MM.1S (cell line): ENCODE results near the gene DUSP8.

Experiments
- DNase-seq: peaks from one replicate; pipeline ENCODE4 v3.0.0-alpha.2; 2015
- H2AFZ ChIP-seq: fragments of 300-600 bp; sonication (generic); 2 replicates; pipeline ENCODE4 v1.6.0; 2016; ENCODE audit warnings: antibody characterized with exemption, low read length
- H3F3A ChIP-seq: fragments of 300-600 bp; sonication (generic); 2 replicates; pipeline ENCODE4 v1.6.1; 2016; ENCODE audit warnings: mild to moderate bottlenecking, antibody characterized with exemption, low read length, moderate library complexity, mixed read lengths; ENCODE audit not compliant: insufficient read depth
- H3K27ac ChIP-seq: fragments of 300-600 bp; sonication (generic); 2 replicates; pipeline ENCODE4 v1.5.1; 2016; ENCODE audit warnings: mild to moderate bottlenecking, low read length
- H3K27me3 ChIP-seq: fragments of 300-600 bp; sonication (generic); replicated peaks from 2 replicates; pipeline ENCODE4 v1.6.0; 2016; ENCODE audit warnings: low read length; ENCODE audit not compliant: insufficient read depth
- H3K36me3 ChIP-seq: fragments of 300-600 bp; sonication (generic); replicated peaks from 2 replicates; pipeline ENCODE4 v1.6.1; 2016; ENCODE audit warnings: mild to moderate bottlenecking, low read length, mixed read lengths; ENCODE audit not compliant: insufficient read depth
- H3K4me1 ChIP-seq: fragments of 300-600 bp; sonication (generic); 2 replicates; pipeline ENCODE4 v1.6.1; 2016; ENCODE audit warnings: low read length, mixed read lengths
- H3K4me2 ChIP-seq: fragments of 300-600 bp; sonication (generic); 2 replicates; pipeline ENCODE4 v1.6.0; 2016; ENCODE audit warnings: low read depth, low read length
- H3K4me3 ChIP-seq: fragments of 300-600 bp; sonication (generic); 2 replicates; pipeline ENCODE4 v1.5.1; 2016; ENCODE audit warnings: low read length, mixed read lengths
- H3K79me2 ChIP-seq: fragments of 300-600 bp; sonication (generic); 2 replicates; pipeline ENCODE4 v1.6.1; 2016; ENCODE audit warnings: mixed run types, low read length, mixed read lengths
- H3K9ac ChIP-seq: fragments of 300-600 bp; sonication (generic); 2 replicates; pipeline ENCODE4 v1.6.1; 2016; ENCODE audit warnings: low read length, mixed read lengths
- H3K9me2 ChIP-seq: fragments of 300-600 bp; sonication (generic); replicated peaks from 2 replicates; pipeline ENCODE4 v1.6.1; 2016; ENCODE audit warnings: mild to moderate bottlenecking, low read length, mixed read lengths; ENCODE audit not compliant: insufficient read depth
- H3K9me3 ChIP-seq: fragments of 300-600 bp; sonication (generic); replicated peaks from 2 replicates; pipeline ENCODE4 v1.6.1; 2016; ENCODE audit warnings: mild to moderate bottlenecking, low read length, mixed read lengths; ENCODE audit not compliant: insufficient read depth
- H4K20me1 ChIP-seq: fragments of 300-600 bp; sonication (generic); 2 replicates; pipeline ENCODE4 v1.6.1; 2016; ENCODE audit warnings: mild to moderate bottlenecking, low read length, moderate library complexity, mixed read lengths; ENCODE audit not compliant: insufficient read depth
- CTCF ChIP-seq: fragments of 300-600 bp; sonication (generic); IDR thresholded peaks from 2 replicates; pipeline ENCODE4 v1.5.1; 2016; ENCODE audit warnings: antibody characterized with exemption, low read length, mixed read lengths
- EZH2 ChIP-seq: fragments of 300-600 bp; sonication (generic); optimal IDR thresholded peaks from 2 replicates; pipeline ENCODE3; 2017; ENCODE audit warnings: low read depth, mild to moderate bottlenecking, antibody characterized with exemption, low read length, mixed read lengths
- EZH2phosphoT487 ChIP-seq: fragments of 300-600 bp; sonication (generic); IDR thresholded peaks from 2 replicates; pipeline ENCODE4 v1.6.1; 2018; ENCODE audit warnings: antibody characterized with exemption, low read length

The DUSP8 gene

GRCh38 chr11:1573903-1574237 lies 1.8 kb upstream of the DUSP8 start:
- H2AFZ ChIP-seq, result no peak overlapping the region
- no peaks in the 10 kb centered on the region for H3K79me2 ChIP-seq
- H3K36me3 ChIP-seq, result no peaks in the 10 kb centered on the region
- H3K9ac ChIP-seq, result no peak overlapping the region
- H3K9me2 ChIP-seq, result no peaks in the 10 kb centered on the region
- H3F3A ChIP-seq, result 0 out of 2 replicates have a peak, but pooled peaks cover 3% of the 10 kb centered on the region
- H3K4me2 ChIP-seq, result peak overlapping the region; percentile 96
- no peaks in the 10 kb centered on the region for H4K20me1 ChIP-seq
- no peak overlapping the region for H3K27ac ChIP-seq
- DNase-seq, result no peak
- no peak overlapping the region for H3K4me3 ChIP-seq
- no peaks in the 10 kb centered on the region for H3K9me3 ChIP-seq
- TF ChIP-seq EZH2phosphoT487 (no peak), EZH2 (no peak), CTCF (no peak)
- H3K4me1 ChIP-seq, result no peaks in the 10 kb centered on the region
- H3K27me3 ChIP-seq, result peaks cover 86% of the 10 kb centered on the region

GRCh38 chr11:1573077-1573902 lies 1.2 kb upstream of the DUSP8 start:
- Histone ChIP-seq H3K79me2 (no peaks in the 10 kb centered on the region), H2AFZ (no peak overlapping the region), H3K36me3 (no peaks in the 10 kb centered on the region), H3K9me2 (no peaks in the 10 kb centered on the region), H3K4me2 (peak overlapping the region; percentile 96; the same call in 1 of the 2 replicates), H3K4me3 (peak overlapping the region; percentile 35; the same call in 1 of the 2 replicates), H3K9ac (no peak overlapping the region; the same call in 1 of the 2 replicates), H3K27ac (no peak overlapping the region), H4K20me1 (no peaks in the 10 kb centered on the region), H3K27me3 (peaks cover 85% of the 10 kb centered on the region), H3K9me3 (no peaks in the 10 kb centered on the region), H3F3A (0 out of 2 replicates have a peak, but pooled peaks cover 3% of the 10 kb centered on the region), H3K4me1 (no peaks in the 10 kb centered on the region)
- TF ChIP-seq EZH2phosphoT487, result no peak
- no peak for TF ChIP-seq CTCF
- TF ChIP-seq EZH2, result no peak
- no peak for DNase-seq

- Histone ChIP-seq H3F3A (0 out of 2 replicates have a peak, but pooled peaks cover 3% of the 10 kb centered on the region), H3K9me2 (no peaks in the 10 kb centered on the region), H3K4me2 (no peak overlapping the region), H3K9me3 (no peaks in the 10 kb centered on the region), H3K36me3 (no peaks in the 10 kb centered on the region), H3K79me2 (no peaks in the 10 kb centered on the region), H3K27ac (no peak overlapping the region), H2AFZ (no peak overlapping the region), H3K27me3 (peaks cover 77% of the 10 kb centered on the region), H3K9ac (no peak overlapping the region), H4K20me1 (no peaks in the 10 kb centered on the region), H3K4me1 (no peaks in the 10 kb centered on the region), H3K4me3 (no peak overlapping the region)
- DNase-seq, result no peak
- no peak for TF ChIP-seq EZH2phosphoT487
- TF ChIP-seq CTCF, result no peak
- no peak for TF ChIP-seq EZH2
Measured at GRCh38 chr11:1571760-1572196, 293 bp downstream of the DUSP8 start.
